ENCODE measurements around the gene GOLM1.
"Not testable (repeated sequence)": the region's sequence is repeated elsewhere in the genome, so short reads cannot be mapped to it uniquely, and the experiment has no call there.

Gene GOLM1

DNA sequence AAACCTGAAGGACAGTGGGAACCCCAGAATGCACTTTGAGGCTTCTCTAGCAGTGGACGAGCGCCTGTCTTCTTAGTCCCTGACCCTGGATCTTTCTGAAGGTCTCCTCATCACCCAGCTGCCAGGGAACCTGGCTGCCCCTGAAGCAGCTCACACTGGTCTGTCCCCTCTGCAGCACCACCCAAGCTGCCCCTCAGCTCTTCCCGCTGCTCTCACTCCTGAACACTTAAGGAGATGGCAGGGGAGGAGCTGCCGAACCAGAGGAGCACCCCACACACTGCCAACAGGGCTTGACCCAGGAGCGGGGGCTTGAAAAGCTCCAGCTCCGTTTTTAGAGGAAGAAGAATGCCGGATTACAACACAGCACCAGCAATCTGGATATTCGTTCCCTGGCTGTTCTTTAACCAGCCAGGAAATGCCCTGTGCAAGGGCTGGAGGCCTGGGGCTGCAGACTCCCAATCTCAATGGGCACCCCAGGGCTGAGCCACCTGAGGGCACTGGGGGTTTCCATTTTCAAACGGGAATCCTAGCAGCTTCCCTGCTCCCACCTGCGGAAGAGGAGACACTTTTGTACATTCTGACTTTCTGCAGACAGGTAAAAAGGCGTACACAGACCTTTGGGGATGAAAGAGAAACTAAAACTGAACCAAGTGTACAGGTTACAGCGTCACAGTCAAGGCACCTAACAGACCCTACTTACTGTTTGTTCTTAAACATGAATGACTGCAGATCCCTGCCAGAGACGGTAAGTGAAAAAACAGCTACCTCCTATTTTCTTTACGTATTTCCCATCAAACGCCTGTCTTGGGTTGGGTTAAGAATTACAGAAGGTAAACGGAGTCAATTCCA is 36.3 kb downstream of the GOLM1 start:
- H3K27ac ChIP-seq (ENCODE audit: low read depth, low read length, severe bottlenecking) = no peak overlapping the region
- no peak overlapping the region for H3K4me3 ChIP-seq (ENCODE audit: extremely low read depth, insufficient read depth, low read length, poor library complexity, severe bottlenecking)
- H3K4me1 ChIP-seq (ENCODE audit: control insufficient read depth, insufficient read depth, low read length, poor library complexity, severe bottlenecking) = no peaks in the 10 kb centered on the region
- H3K36me3 ChIP-seq (ENCODE audit: control insufficient read depth, insufficient read depth, low read length) = peaks cover 16% of the 10 kb centered on the region
- WGBS, 2 experiments (ENCODE audit: insufficient coverage in 2 of 2) = 84 to 89% methylated on average over 10 to 13 of the region's 16 CpGs
- no peaks in the 10 kb centered on the region for H3K9me3 ChIP-seq (ENCODE audit: control insufficient read depth, low read length)

DNA sequence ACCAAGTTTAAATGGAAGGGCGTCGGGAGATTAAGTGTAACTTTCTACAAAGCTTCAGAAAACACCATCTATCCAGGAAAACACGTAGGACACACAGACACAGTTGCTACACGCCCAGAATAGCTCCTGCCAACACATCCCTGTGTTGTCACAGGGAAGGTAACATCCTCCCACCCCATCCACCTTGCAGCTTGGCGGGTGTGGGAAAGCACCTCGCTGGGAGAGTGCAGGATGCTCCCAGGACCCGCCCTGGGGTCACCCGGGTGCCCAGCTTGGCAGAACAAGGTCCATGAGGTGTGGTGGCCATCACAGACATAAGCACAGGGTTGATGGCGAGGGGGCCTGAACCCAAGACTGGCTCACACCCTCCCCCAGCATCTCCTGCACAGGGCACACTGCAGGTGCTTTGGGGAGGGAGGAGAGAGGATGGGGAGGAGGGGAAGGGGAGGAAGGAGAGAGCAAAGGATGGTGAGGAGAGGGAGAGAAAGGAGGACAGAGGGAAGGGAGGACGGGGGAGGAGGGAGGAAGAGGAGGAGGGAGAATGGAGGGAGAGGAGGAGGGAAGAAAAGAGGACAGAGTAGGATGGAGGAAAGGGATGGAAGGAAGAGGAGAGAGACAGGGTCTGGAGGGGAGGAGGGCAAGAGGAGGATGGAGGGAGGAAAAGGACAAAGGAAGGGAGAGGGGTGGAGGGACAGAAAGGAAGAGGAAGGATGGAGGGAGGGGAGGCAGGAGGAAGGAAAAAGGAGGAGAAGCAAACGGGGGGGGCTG is 37.2 kb downstream of the GOLM1 start:
- H3K4me1 ChIP-seq (ENCODE audit: control insufficient read depth, insufficient read depth, low read length, poor library complexity, severe bottlenecking) = no peaks in the 10 kb centered on the region
- H3K27ac ChIP-seq (ENCODE audit: low read depth, low read length, severe bottlenecking) = no peak overlapping the region
- no peaks in the 10 kb centered on the region for H3K9me3 ChIP-seq (ENCODE audit: control insufficient read depth, low read length)
- H3K36me3 ChIP-seq (ENCODE audit: control insufficient read depth, insufficient read depth, low read length) = peaks cover 20% of the 10 kb centered on the region
- WGBS, 2 experiments (ENCODE audit: insufficient coverage in 2 of 2) = 92 to 93% methylated on average over 6 to 8 of the region's 11 CpGs
- no peak overlapping the region for H3K4me3 ChIP-seq (ENCODE audit: extremely low read depth, insufficient read depth, low read length, poor library complexity, severe bottlenecking)

DNA sequence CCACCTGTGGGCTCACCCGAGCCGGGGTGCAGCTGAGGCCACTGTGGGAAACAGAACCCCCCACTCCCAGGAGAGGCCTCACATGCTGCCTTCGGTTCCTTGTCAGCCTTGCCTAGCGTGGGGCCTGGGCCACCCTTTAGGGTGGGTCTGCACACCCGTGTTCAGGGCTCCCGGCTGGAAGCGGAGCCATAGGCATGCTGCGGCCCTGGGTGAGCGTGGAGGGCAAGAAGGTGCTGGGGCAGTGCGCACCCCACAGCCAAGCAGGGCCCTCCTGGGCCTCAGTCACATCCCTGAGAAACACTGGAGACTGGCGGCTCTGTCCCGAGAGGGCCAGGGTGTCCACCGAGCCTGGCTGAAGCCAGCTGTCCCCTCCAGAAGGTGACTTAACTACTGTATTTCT is 41.9 kb downstream of the GOLM1 start:
- H3K4me1 ChIP-seq (ENCODE audit: control insufficient read depth, insufficient read depth, low read length, poor library complexity, severe bottlenecking) = no peaks in the 10 kb centered on the region
- H3K27ac ChIP-seq (ENCODE audit: low read depth, low read length, severe bottlenecking) = no peak overlapping the region
- H3K4me3 ChIP-seq (ENCODE audit: extremely low read depth, insufficient read depth, low read length, poor library complexity, severe bottlenecking) = no peak overlapping the region
- H3K36me3 ChIP-seq (ENCODE audit: control insufficient read depth, insufficient read depth, low read length) = peaks cover 23% of the 10 kb centered on the region
- H3K9me3 ChIP-seq (ENCODE audit: control insufficient read depth, low read length) = no peaks in the 10 kb centered on the region
- WGBS, 2 experiments (ENCODE audit: insufficient coverage in 2 of 2) = 92 to 95% methylated on average over 9 to 11 of the region's 13 CpGs

DNA sequence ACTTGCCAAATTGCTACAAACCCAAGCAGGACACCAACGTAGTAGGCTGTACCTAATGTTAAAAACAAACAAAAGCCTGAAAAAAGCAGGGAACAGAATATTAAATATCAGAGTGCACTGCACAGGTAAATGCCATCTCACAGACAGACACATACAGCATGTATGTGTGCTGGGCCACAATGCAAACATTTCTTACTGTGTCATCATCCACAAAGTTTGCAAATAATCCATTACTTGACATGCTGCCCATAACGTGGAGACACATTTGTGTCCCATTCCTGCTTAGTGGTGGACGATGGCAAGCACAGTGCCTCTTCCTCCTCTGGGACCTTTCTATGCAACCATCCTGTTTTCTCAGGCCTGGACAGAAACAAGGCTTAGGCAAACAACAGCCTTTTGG is 44.7 kb downstream of the GOLM1 start:
- Histone ChIP-seq H3K27ac (ENCODE audit: low read depth, low read length, severe bottlenecking) (no peak overlapping the region), H3K9me3 (ENCODE audit: control insufficient read depth, low read length) (no peaks in the 10 kb centered on the region), H3K4me3 (ENCODE audit: extremely low read depth, insufficient read depth, low read length, poor library complexity, severe bottlenecking) (no peak overlapping the region), H3K36me3 (ENCODE audit: control insufficient read depth, insufficient read depth, low read length) (peaks cover 17% of the 10 kb centered on the region), H3K4me1 (ENCODE audit: control insufficient read depth, insufficient read depth, low read length, poor library complexity, severe bottlenecking) (no peaks in the 10 kb centered on the region)
- 89 to 94% methylated on average over 2 to 3 of the region's 3 CpGs for WGBS, 2 experiments (ENCODE audit: insufficient coverage in 2 of 2)

DNA sequence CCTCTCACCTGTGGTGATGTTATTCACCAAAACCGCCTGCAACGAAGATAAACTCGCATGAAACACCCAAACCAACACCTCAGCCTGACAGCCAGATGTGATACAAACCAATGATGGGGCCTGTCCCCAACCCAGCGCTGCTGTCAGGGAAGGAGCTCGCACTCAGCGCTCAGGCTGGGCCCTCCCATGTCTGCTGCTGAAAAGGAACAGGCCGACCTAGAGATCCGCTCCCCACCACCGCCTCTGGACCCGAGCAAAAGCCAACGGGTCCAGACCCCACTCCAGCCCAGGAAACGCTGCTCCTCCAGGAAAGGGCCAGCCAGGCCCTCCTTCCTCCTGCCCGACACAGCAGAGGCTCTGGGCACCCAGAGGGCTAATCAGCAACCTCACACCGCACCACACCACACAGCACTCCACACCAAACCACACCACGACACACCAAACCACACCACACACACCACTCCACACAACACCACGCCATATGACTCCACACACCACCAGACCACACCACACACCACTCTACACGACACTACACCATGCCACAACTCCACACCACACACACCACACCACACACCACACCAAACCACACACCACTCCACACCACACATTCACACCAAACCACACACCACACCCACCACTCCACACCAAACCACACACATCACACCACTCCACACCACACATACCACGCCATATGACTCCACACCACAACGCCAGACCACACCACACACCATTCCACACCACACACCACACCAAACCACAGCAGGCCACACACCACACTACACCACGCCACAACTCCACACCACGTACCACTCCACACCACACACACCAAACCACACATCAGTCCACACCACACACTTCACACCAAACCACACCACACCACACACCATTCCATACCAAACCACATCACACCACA is 46.5 kb downstream of the GOLM1 start:
- no peaks in the 10 kb centered on the region for H3K9me3 ChIP-seq (ENCODE audit: control insufficient read depth, low read length)
- H3K27ac ChIP-seq (ENCODE audit: low read depth, low read length, severe bottlenecking) = no peak overlapping the region
- no peak overlapping the region for H3K4me3 ChIP-seq (ENCODE audit: extremely low read depth, insufficient read depth, low read length, poor library complexity, severe bottlenecking)
- WGBS, 2 experiments (ENCODE audit: insufficient coverage in 2 of 2) = 86 to 89% methylated on average over 16 to 20 of the region's 21 CpGs
- H3K4me1 ChIP-seq (ENCODE audit: control insufficient read depth, insufficient read depth, low read length, poor library complexity, severe bottlenecking) = no peaks in the 10 kb centered on the region
- H3K36me3 ChIP-seq (ENCODE audit: control insufficient read depth, insufficient read depth, low read length) = peaks cover 14% of the 10 kb centered on the region

DNA sequence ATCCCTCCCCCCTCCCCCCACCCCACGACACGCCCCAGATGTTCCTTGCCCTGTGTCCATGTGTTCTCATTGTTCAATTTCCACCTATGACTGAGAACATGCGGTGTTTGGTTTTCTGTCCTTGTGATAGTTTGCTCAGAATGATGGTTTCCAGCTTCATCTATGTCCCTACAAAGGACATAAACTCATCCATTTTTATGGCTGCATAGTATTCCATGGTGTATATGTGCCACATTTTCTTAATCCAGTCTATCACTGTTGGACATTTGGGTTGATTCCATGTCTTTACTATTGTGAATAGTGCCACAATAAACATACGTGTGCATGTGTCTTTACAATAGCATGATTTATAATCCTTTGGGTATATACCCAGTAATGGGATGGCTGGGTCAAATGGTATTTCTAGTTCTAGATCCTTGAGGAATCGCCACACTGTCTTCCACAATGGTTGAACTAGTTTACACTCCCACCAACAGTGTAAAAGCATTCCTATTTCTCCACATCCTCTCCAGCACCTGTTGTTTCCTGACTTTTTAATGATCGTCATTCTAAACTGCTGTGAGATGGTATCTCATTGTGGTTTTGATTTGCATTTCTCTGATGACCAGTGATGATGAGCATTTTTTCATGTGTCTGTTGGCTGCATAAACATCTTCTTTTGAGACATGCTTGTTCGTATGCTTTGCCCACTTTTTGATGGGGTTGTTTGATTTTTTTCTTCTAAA is 51.2 kb downstream of the GOLM1 start:
- not testable (repeated sequence) for H3K4me3 ChIP-seq (ENCODE audit: extremely low read depth, insufficient read depth, low read length, poor library complexity, severe bottlenecking); H3K4me1 ChIP-seq (ENCODE audit: control insufficient read depth, insufficient read depth, low read length, poor library complexity, severe bottlenecking); H3K9me3 ChIP-seq (ENCODE audit: control insufficient read depth, low read length); H3K27ac ChIP-seq (ENCODE audit: low read depth, low read length, severe bottlenecking)
- H3K36me3 ChIP-seq (ENCODE audit: control insufficient read depth, insufficient read depth, low read length) = peaks cover 11% of the 10 kb centered on the region
- WGBS, 2 experiments (ENCODE audit: insufficient coverage in 2 of 2) = 100% methylated on average over 2 of the region's 7 CpGs; no CpG with 5 or more reads in 1 of the 2 experiments

DNA sequence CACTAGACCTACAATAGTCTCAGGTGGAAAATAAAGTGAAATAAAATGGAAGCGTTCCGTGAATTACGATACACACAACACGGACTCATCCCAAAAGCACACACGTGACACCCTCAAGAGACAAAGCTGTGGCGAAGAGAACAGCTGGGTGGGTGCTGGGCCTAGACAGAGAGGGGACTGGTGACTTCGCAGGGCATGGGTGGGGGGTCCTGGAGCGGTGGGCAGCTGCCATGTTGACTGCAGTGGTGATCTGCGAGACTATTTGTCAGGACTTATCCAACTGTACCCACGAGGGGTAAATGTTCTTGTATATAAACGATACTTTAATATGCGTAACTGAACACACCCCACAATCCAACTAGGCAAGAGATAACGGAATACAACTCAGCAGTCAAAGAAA is 52.0 kb downstream of the GOLM1 start:
- Histone ChIP-seq H3K36me3 (ENCODE audit: control insufficient read depth, insufficient read depth, low read length) (peaks cover 19% of the 10 kb centered on the region), H3K4me1 (ENCODE audit: control insufficient read depth, insufficient read depth, low read length, poor library complexity, severe bottlenecking) (no peaks in the 10 kb centered on the region), H3K27ac (ENCODE audit: low read depth, low read length, severe bottlenecking) (no peak overlapping the region), H3K4me3 (ENCODE audit: extremely low read depth, insufficient read depth, low read length, poor library complexity, severe bottlenecking) (no peak overlapping the region), H3K9me3 (ENCODE audit: control insufficient read depth, low read length) (no peaks in the 10 kb centered on the region)
- WGBS, 2 experiments (ENCODE audit: insufficient coverage in 2 of 2) = 91 to 100% methylated on average over 7 to 9 of the region's 13 CpGs

DNA sequence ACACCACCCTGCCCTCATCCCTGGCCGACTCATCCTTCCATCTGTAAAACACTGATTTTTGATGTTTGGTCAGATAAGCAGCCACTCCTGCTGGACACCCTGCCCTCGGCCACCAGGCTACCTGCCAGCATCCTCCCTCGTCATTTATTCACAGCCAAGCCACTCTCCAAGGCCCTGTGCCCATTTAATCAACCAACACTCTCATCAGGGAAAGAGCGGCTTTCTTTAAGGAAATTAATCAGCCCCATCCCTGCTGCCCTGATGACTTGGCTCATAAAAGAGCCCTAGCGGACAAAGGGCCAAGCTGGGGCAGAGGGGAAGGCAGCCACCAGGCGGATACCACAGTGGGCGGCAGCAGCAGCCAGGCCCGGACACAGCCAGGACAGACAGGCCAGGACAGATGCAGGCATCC is 52.4 kb downstream of the GOLM1 start:
- no peaks in the 10 kb centered on the region for H3K9me3 ChIP-seq (ENCODE audit: control insufficient read depth, low read length)
- peaks cover 20% of the 10 kb centered on the region for H3K36me3 ChIP-seq (ENCODE audit: control insufficient read depth, insufficient read depth, low read length)
- no peaks in the 10 kb centered on the region for H3K4me1 ChIP-seq (ENCODE audit: control insufficient read depth, insufficient read depth, low read length, poor library complexity, severe bottlenecking)
- H3K4me3 ChIP-seq (ENCODE audit: extremely low read depth, insufficient read depth, low read length, poor library complexity, severe bottlenecking) = no peak overlapping the region
- 90% methylated on average over 4 to 7 of the region's 8 CpGs for WGBS, 2 experiments (ENCODE audit: insufficient coverage in 2 of 2)
- H3K27ac ChIP-seq (ENCODE audit: low read depth, low read length, severe bottlenecking) = no peak overlapping the region

DNA sequence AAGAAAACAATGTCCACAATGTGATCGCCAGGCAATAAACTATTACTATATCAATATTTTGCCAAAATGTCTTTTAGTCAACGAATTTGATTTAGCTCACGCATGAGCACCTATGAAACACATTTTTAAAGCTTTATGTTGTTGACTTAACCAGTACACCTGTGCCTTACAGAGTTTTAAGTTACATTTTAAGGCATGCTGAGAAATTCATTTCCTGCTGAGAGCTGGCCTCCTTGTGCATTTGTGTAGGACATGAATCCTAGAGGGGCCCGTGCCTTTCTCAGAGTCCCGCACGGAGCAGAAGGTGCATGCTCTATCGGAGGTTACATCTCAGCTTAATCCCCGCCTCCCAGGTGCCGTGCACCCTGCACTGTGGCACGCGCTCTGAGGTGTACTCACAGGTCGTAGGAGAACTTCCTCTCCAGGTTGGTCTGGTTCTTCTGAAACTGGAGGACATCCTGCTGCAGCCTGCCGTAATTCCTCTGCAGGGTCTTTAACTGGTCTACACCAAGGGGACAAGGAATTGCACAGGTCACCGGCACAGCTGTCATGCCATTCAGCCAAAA is 53.2 kb downstream of the GOLM1 start:
- Histone ChIP-seq H3K4me1 (ENCODE audit: control insufficient read depth, insufficient read depth, low read length, poor library complexity, severe bottlenecking) (no peaks in the 10 kb centered on the region), H3K4me3 (ENCODE audit: extremely low read depth, insufficient read depth, low read length, poor library complexity, severe bottlenecking) (no peak overlapping the region), H3K27ac (ENCODE audit: low read depth, low read length, severe bottlenecking) (no peak overlapping the region), H3K36me3 (ENCODE audit: control insufficient read depth, insufficient read depth, low read length) (peaks cover 21% of the 10 kb centered on the region), H3K9me3 (ENCODE audit: control insufficient read depth, low read length) (no peaks in the 10 kb centered on the region)
- 95 to 96% methylated on average over 11 to 12 of the region's 14 CpGs for WGBS, 2 experiments (ENCODE audit: insufficient coverage in 2 of 2)

DNA sequence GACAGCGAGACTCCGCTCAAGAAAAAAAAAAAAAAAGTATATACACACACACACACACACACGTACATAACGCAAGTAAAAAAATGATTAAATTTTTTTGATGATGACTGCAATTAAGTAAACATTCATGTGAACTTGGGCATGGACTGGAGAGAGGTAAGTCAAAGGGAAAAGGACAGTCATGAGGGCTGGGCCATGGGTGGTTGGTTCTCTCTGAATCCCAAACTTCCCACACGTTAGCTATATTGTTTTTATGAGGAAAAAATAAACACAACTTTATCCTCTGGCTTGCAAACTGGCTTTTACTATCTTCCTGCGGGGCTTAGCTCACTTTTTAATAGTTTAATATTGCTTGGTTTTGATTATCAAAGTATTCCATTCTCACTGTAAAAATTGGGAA is 53.7 kb downstream of the GOLM1 start:
- no CpG with 5 or more reads among the region's 6 CpGs for WGBS, 2 experiments (ENCODE audit: insufficient coverage in 2 of 2)
- Histone ChIP-seq H3K9me3 (ENCODE audit: control insufficient read depth, low read length) (no peaks in the 10 kb centered on the region), H3K4me1 (ENCODE audit: control insufficient read depth, insufficient read depth, low read length, poor library complexity, severe bottlenecking) (no peaks in the 10 kb centered on the region), H3K4me3 (ENCODE audit: extremely low read depth, insufficient read depth, low read length, poor library complexity, severe bottlenecking) (no peak overlapping the region), H3K36me3 (ENCODE audit: control insufficient read depth, insufficient read depth, low read length) (peaks cover 26% of the 10 kb centered on the region), H3K27ac (ENCODE audit: low read depth, low read length, severe bottlenecking) (no peak overlapping the region)

All from mesodermal cell (in vitro differentiated cells).